ENCODE data around the gene ZBTB38. TPM values are rescaled to one million over a fixed set of nuclear protein-coding genes. Genes with fewer than 3 reads are reported as not detected.

ZBTB38 gene
- polyA plus RNA-seq, 1 donor from 2014 or later, result 18.7 TPM

GRCh38 chr3:141405591-141405990 is 37.3 kb downstream of the ZBTB38 start:
- Histone ChIP-seq H3K9ac (ENCODE audit: low read length) (no peak overlapping the region), H3K79me2 (replicated peaks; ENCODE audit: insufficient read depth, low read length) (no peaks in the 10 kb centered on the region), H3F3A (ENCODE audit: insufficient read depth, low read length, poor library complexity, severe bottlenecking) (no peaks in the 10 kb centered on the region), H3K4me3 (ENCODE audit: low read length) (no peak overlapping the region), H4K20me1 (ENCODE audit: insufficient read depth) (no peaks in the 10 kb centered on the region), H3K27me3 (ENCODE audit: insufficient read depth, low read depth, low read length) (no peaks in the 10 kb centered on the region), H2AFZ (ENCODE audit: low read depth, low read length) (no peak overlapping the region), H3K27ac (ENCODE audit: low read length) (no peak overlapping the region), H3K9me2 (ENCODE audit: insufficient read depth, low read length) (no peaks in the 10 kb centered on the region), H3K9me3 (ENCODE audit: low read length) (no peaks in the 10 kb centered on the region), H3K4me2 (ENCODE audit: low read length) (no peak overlapping the region), H3K36me3 (ENCODE audit: insufficient read depth, low read length) (peaks cover 3% of the 10 kb centered on the region)
- TF ChIP-seq TAF1 (IDR thresholded peaks at IDR 0.05; ENCODE audit: low read depth), result no peak
- no peak for TF ChIP-seq RAD21 (conservative IDR thresholded peaks at IDR 0.05)
- no peak for TF ChIP-seq EP300 (conservative IDR thresholded peaks at IDR 0.05; ENCODE audit: poor library complexity, severe bottlenecking)
- no peak for TF ChIP-seq CTCF (IDR thresholded peaks at IDR 0.05; ENCODE audit: poor library complexity, severe bottlenecking)
- no peak for TF ChIP-seq SMC3 (conservative IDR thresholded peaks at IDR 0.05; ENCODE audit: poor library complexity)
- no peak for TF ChIP-seq POLR2AphosphoS5 (IDR thresholded peaks at IDR 0.05)
- no peak for TF ChIP-seq MXI1 (conservative IDR thresholded peaks at IDR 0.05; ENCODE audit: poor library complexity, severe bottlenecking)
- no peak for TF ChIP-seq REST (IDR thresholded peaks at IDR 0.05; ENCODE audit: borderline replicate concordance)
- TF ChIP-seq EZH2 (IDR thresholded peaks at IDR 0.05; ENCODE audit: borderline replicate concordance, insufficient read depth, low read length, poor library complexity, severe bottlenecking), result no peak

- Histone ChIP-seq H3K27me3 (ENCODE audit: insufficient read depth, low read depth, low read length) (no peaks in the 10 kb centered on the region), H3K79me2 (replicated peaks; ENCODE audit: insufficient read depth, low read length) (no peaks in the 10 kb centered on the region), H4K20me1 (ENCODE audit: insufficient read depth) (no peaks in the 10 kb centered on the region), H3K4me3 (ENCODE audit: low read length) (no peak overlapping the region), H3K9me2 (ENCODE audit: insufficient read depth, low read length) (no peaks in the 10 kb centered on the region), H3K4me2 (ENCODE audit: low read length) (no peak overlapping the region), H3K9me3 (ENCODE audit: low read length) (no peaks in the 10 kb centered on the region), H3K9ac (ENCODE audit: low read length) (no peak overlapping the region), H3K27ac (ENCODE audit: low read length) (no peak overlapping the region), H3K36me3 (ENCODE audit: insufficient read depth, low read length) (peaks cover 3% of the 10 kb centered on the region), H2AFZ (ENCODE audit: low read depth, low read length) (no peak overlapping the region), H3F3A (ENCODE audit: insufficient read depth, low read length, poor library complexity, severe bottlenecking) (no peaks in the 10 kb centered on the region)
- no peak for TF ChIP-seq SMC3 (conservative IDR thresholded peaks at IDR 0.05; ENCODE audit: poor library complexity)
- TF ChIP-seq CTCF (IDR thresholded peaks at IDR 0.05; ENCODE audit: poor library complexity, severe bottlenecking), result no peak
- TF ChIP-seq TAF1 (IDR thresholded peaks at IDR 0.05; ENCODE audit: low read depth), result no peak
- no peak for TF ChIP-seq EZH2 (IDR thresholded peaks at IDR 0.05; ENCODE audit: borderline replicate concordance, insufficient read depth, low read length, poor library complexity, severe bottlenecking)
- no peak for TF ChIP-seq EP300 (conservative IDR thresholded peaks at IDR 0.05; ENCODE audit: poor library complexity, severe bottlenecking)
- TF ChIP-seq POLR2AphosphoS5 (IDR thresholded peaks at IDR 0.05), result no peak
- no peak for TF ChIP-seq MXI1 (conservative IDR thresholded peaks at IDR 0.05; ENCODE audit: poor library complexity, severe bottlenecking)
- no peak for TF ChIP-seq RAD21 (conservative IDR thresholded peaks at IDR 0.05)
- no peak for TF ChIP-seq REST (IDR thresholded peaks at IDR 0.05; ENCODE audit: borderline replicate concordance)
Observed at GRCh38 chr3:141406265-141406664, 38.0 kb downstream of the ZBTB38 start.

All from neural cell (in vitro differentiated cells).